Measurements from ENCODE around the gene CD300LB.

GRCh38 chr17:74554909-74555308 lies 23.6 kb upstream of the CD300LB start:
- no peak for TF ChIP-seq CTCF (IDR thresholded peaks at IDR 0.05)
- no peak for TF ChIP-seq REST (IDR thresholded peaks at IDR 0.05)
- no peak for TF ChIP-seq RFX5 (IDR thresholded peaks at IDR 0.05)
- TF ChIP-seq CBX2 (IDR thresholded peaks at IDR 0.05; ENCODE audit: borderline replicate concordance, low read depth) = no peak
- TF ChIP-seq ESRRA (IDR thresholded peaks at IDR 0.05; ENCODE audit: borderline replicate concordance, low read length) = no peak

Data from A549 (cell line).